ENCODE results near the gene PUM2. TPM values are rescaled to one million over a fixed set of nuclear protein-coding genes. Genes with fewer than 3 reads are reported as not detected.

Gene PUM2
- total and polyA plus RNA-seq, 2 of the 8 experiments (the other 6 are each of a cell fraction or from before 2014, with no cell fraction given) = 46.6 to 114 TPM

- FAIRE-seq (no peak), DNase-seq (ENCODE audit: low read depth in 1 of 2, low spot score in 2 of 2) (no peak)
- 30 to 100% methylated on average over 1 to 13 of the region's 13 CpGs for WGBS, 2 experiments (ENCODE audit: extremely low coverage in 1 of 2, insufficient coverage in 1 of 2, insufficient read length in 1 of 2, insufficient replicate concordance in 2 of 2, low coverage in 1 of 2, low lambda C conversion rate in 2 of 2, missing lambda C conversion rate in 1 of 2)
- H3K23me2 ChIP-seq (ENCODE audit: low read depth, low read length) = peaks cover 8% of the 10 kb centered on the region
- H2BK5ac ChIP-seq (ENCODE audit: low read depth, low read length) = peak overlapping the region; percentile 90; the same call in 1 of the 2 replicates
- H4K8ac ChIP-seq (ENCODE audit: extremely low read depth, insufficient read depth, low read length) = 0 out of 2 replicates have a peak overlapping the region, but pooled peaks have one; percentile 66
- peak overlapping the region; percentile 97 for H4K5ac ChIP-seq (ENCODE audit: insufficient read length, low read depth, low read length)
- H3K36me3 ChIP-seq (ENCODE audit: control insufficient read depth in 2 of 4, insufficient read depth in 4 of 4, low read length in 3 of 4) = peaks cover 0 to 4% (median 0%) of the 10 kb centered on the region in 4 experiments; a peak in 1 of 8 replicates
- H3K9ac ChIP-seq (replicated peaks in 1 of 4; ENCODE audit: extremely low read depth in 1 of 4, low read depth in 3 of 4, low read length in 3 of 4) = peak overlapping the region; percentile 61 to 96 (median 92)
- peak overlapping the region; percentile 90 for H3K4ac ChIP-seq (replicated peaks; ENCODE audit: insufficient read length, low read depth, low read length)
- H4K91ac ChIP-seq (replicated peaks; ENCODE audit: insufficient read length, low read length) = peak overlapping the region; percentile 67
- peak overlapping the region; percentile 89; the same call in 1 of the 2 replicates for H2AFZ ChIP-seq (ENCODE audit: low read length)
- H2BK15ac ChIP-seq (ENCODE audit: low read length) = 0 out of 2 replicates have a peak overlapping the region, but pooled peaks have one; percentile 77
- peak overlapping the region; percentile 4; the same call in 1 of the 2 replicates for H2AK5ac ChIP-seq (ENCODE audit: low read depth, low read length)
- peak overlapping the region; percentile 65 for H2BK12ac ChIP-seq (ENCODE audit: low read depth, low read length)
- peak overlapping the region; percentile 90 for H3K27ac ChIP-seq (ENCODE audit: low read depth, low read length)
- H4K20me1 ChIP-seq (replicated peaks in 1 of 2; ENCODE audit: control insufficient read depth in 1 of 2, insufficient read depth in 2 of 2, low read length in 2 of 2) = peaks cover 6 to 10% of the 10 kb centered on the region in 2 experiments
- CTCF ChIA-PET (ENCODE audit: partially characterized antibody) = interaction anchor here (0.6 to 4.3 kb wide), 9 partner anchors 21 to 362 kb away, joined by 3 to 24 read pairs (median 3); partner anchors contain the start of genes RHOB and WDR35
- TF ChIP-seq HDAC6 (IDR thresholded peaks at IDR 0.05; ENCODE audit: low read depth, low read length) (no peak), ATF3 (IDR thresholded peaks at IDR 0.05; ENCODE audit: insufficient read depth, low read depth, low read length) (no peak)
- peak overlapping the region; percentile 96 for H3K4me2 ChIP-seq (ENCODE audit: insufficient read depth in 1 of 2, low read depth in 2 of 2, low read length in 2 of 2)
- no peaks in the 10 kb centered on the region for H3K27me3 ChIP-seq (replicated peaks in 1 of 4; ENCODE audit: control insufficient read depth in 3 of 4, extremely low read depth in 1 of 4, insufficient read depth in 3 of 4, low read length in 3 of 4)
- POLR2A ChIA-PET (ENCODE audit: partially characterized antibody) = interaction anchor here (0.7 to 3.1 kb wide), 6 partner anchors 8 to 231 kb away, joined by 3 to 13 read pairs (median 3); no protein-coding TSS in a partner anchor
- H3K79me1 ChIP-seq (ENCODE audit: low read depth, low read length) = no peaks in the 10 kb centered on the region; the same call in 1 of the 2 replicates
- peak overlapping the region; percentile 3 for H3K56ac ChIP-seq (replicated peaks; ENCODE audit: insufficient read length, low read depth, low read length)
- H3K79me2 ChIP-seq (ENCODE audit: control insufficient read depth in 1 of 2, insufficient read depth in 2 of 2, low read length in 2 of 2) = peaks cover 29 to 34% of the 10 kb centered on the region in 2 experiments
- no peak overlapping the region for H3K14ac ChIP-seq (ENCODE audit: insufficient read length)
- H3K9me3 ChIP-seq (ENCODE audit: insufficient read depth in 2 of 2, low read depth in 1 of 2, low read length in 1 of 2) = no peaks in the 10 kb centered on the region
- no peak overlapping the region for H2BK120ac ChIP-seq (replicated peaks; ENCODE audit: low read depth, low read length)
- no peak overlapping the region for H2BK20ac ChIP-seq (ENCODE audit: low read length)
- peak overlapping the region; percentile 91 for H3K18ac ChIP-seq (ENCODE audit: extremely low read depth, low read length)
- peaks cover 5 to 14% (median 12%) of the 10 kb centered on the region in 4 experiments for H3K4me1 ChIP-seq (replicated peaks in 1 of 4; ENCODE audit: control insufficient read depth in 3 of 4, insufficient read depth in 4 of 4, low read length in 3 of 4)
- H3K4me3 ChIP-seq (ENCODE audit: extremely low read depth in 1 of 4, insufficient read depth in 2 of 4, low read depth in 3 of 4, low read length in 4 of 4) = peak overlapping the region; percentile 66 to 78 (median 74)
- H3K23ac ChIP-seq (ENCODE audit: insufficient read length) = no peak overlapping the region
These were observed 1.0 kb upstream of the PUM2 start for GRCh38 chr2:20351555-20352229.

Data from H1 (cell line).